Calu3 (cell line): ENCODE measurements around the gene LTBP2. TPM values are rescaled to one million over a fixed set of nuclear protein-coding genes. Genes with fewer than 3 reads are reported as not detected.
A peak's percentile ranks its signal among the peaks of the same experiment; 100 is the strongest.

Source experiments
- Bru-seq: library from RNA; stranded (reverse); fragments of 400-500 nt; gene quantifications from one replicate; lab custom pipeline; 2021; lab: Mats Ljungman, UMichigan
- BruChase-seq, 2 experiments: library from RNA; stranded (reverse); fragments of 400-500 nt; gene quantifications; one replicate each; lab custom pipeline; 2021; lab: Mats Ljungman, UMichigan
- BruUV-seq: library from RNA; stranded (reverse); fragments of 400-500 nt; replicated peaks from 2 replicates; lab custom pipeline; 2021; lab: Mats Ljungman, UMichigan
- CTCF ChIA-PET: fragments of 300-600 bp; sonication (Branson Sonifier 250); formaldehyde crosslinking; loops from one replicate; lab custom pipeline; 2022; ENCODE audit warnings: antibody characterized with exemption; lab: Charles Lee
- DNase-seq: peaks from one replicate; pipeline ENCODE4 v3.0.0; 2022
- H3K27ac Mint-ChIP-seq: one replicate; pipeline ENCODE4 v1.8.0; 2022; ENCODE audit warnings: mixed read lengths; ENCODE audit not compliant: unreplicated experiment
- H3K27me3 Mint-ChIP-seq: one replicate; pipeline ENCODE4 v1.8.0; 2022; ENCODE audit warnings: mixed read lengths; ENCODE audit not compliant: unreplicated experiment
- H3K36me3 Mint-ChIP-seq: one replicate; pipeline ENCODE4 v1.8.0; 2022; ENCODE audit warnings: mild to moderate bottlenecking, moderate library complexity, mixed read lengths; ENCODE audit not compliant: insufficient read depth, unreplicated experiment
- H3K4me1 Mint-ChIP-seq: one replicate; pipeline ENCODE4 v1.8.0; 2022; ENCODE audit warnings: mild to moderate bottlenecking, low read depth, mixed read lengths; ENCODE audit not compliant: unreplicated experiment
- H3K4me3 Mint-ChIP-seq: one replicate; pipeline ENCODE4 v1.8.0; 2022; ENCODE audit warnings: mild to moderate bottlenecking, low read depth, moderate library complexity, mixed read lengths; ENCODE audit not compliant: unreplicated experiment
- H3K9me3 Mint-ChIP-seq: one replicate; pipeline ENCODE4 v1.8.0; 2022; ENCODE audit warnings: low read depth, mixed read lengths; ENCODE audit not compliant: unreplicated experiment
- CTCF ChIP-seq: fragments of 200-600 bp; IDR thresholded peaks from one replicate; pipeline ENCODE4 v1.8.0; 2022; ENCODE audit warnings: antibody characterized with exemption; ENCODE audit not compliant: unreplicated experiment
- intact Hi-C: fragments of 100-400 bp; cut with micrococcal nuclease; formaldehyde crosslinking; loops from one replicate; pipeline ENCODE4 v1.10.0; 2022; ENCODE audit not compliant: unreplicated experiment
- long read RNA-seq: library from polyadenylated mRNA; stranded (forward); transcript quantifications from one replicate; pipeline ENCODE4 v2.0.0, GENCODE V29; 2022
- total RNA-seq: library from RNA; stranded (reverse); gene quantifications from 2 replicates; pipeline ENCODE4 v1.2.3, GENCODE V29; 2022

Gene LTBP2
- 1.3 and 4.3 TPM in 2 replicates for total RNA-seq
- percentile 23 among the genes with signal in this experiment for Bru-seq, nascent RNA
- percentile 28 among the genes with signal in this experiment for BruChase-seq, experiment 1, labeled RNA remaining after a 6-hour chase
- BruChase-seq, experiment 2, labeled RNA remaining after a 2-hour chase = percentile 38 among the genes with signal in this experiment
- long read RNA-seq = 0 reads

- H3K27me3 Mint-ChIP-seq = no peaks in the 10 kb centered on the region
- intact Hi-C loops = loop anchor here (10.0 kb wide), 1 partner anchor 103 kb away; the partner anchor contains the start of genes AREL1 and FCF1
- peak within 1 kb of the TSS; percentile 44 for H3K27ac Mint-ChIP-seq
- H3K9me3 Mint-ChIP-seq = no peaks in the 10 kb centered on the region
- H3K4me3 Mint-ChIP-seq = peak within 1 kb of the TSS; percentile 74
- CTCF ChIA-PET = interaction anchor here (0.5 to 1.3 kb wide), 2 partner anchors 9 to 204 kb away, joined by 4 to 7 read pairs; no protein-coding TSS in a partner anchor
- H3K4me1 Mint-ChIP-seq = peaks cover 46% of the 10 kb centered on the region
- no peak for TF ChIP-seq CTCF
- DNase-seq = peak; percentile 14
- peaks cover 20% of the 10 kb centered on the region for H3K36me3 Mint-ChIP-seq
- BruUV-seq = no TSS peak
These were observed at the start of gene LTBP2 for GRCh38 chr14:74611650-74612349. Gene LTBP2, minus strand, starts transcription at chr14:74612237. Its CDS starts 293 bp downstream, at chr14:74611944.

GRCh38 chr14:74660863-74661262 is 48.8 kb upstream of the LTBP2 start:
- TF ChIP-seq CTCF = no peak
- CTCF ChIA-PET = interaction anchor here (0.6 kb wide), 1 partner anchor 187 kb away, joined by 3 read pairs; no protein-coding TSS in a partner anchor

GRCh38 chr14:74660167-74660566 is 48.1 kb upstream of the LTBP2 start:
- Mint-ChIP-seq H3K9me3 (no peaks in the 10 kb centered on the region), H3K36me3 (peaks cover 19% of the 10 kb centered on the region), H3K27ac (no peak overlapping the region), H3K4me3 (no peak overlapping the region), H3K4me1 (no peaks in the 10 kb centered on the region), H3K27me3 (no peaks in the 10 kb centered on the region)
- BruUV-seq = no TSS peak
- TF ChIP-seq CTCF = no peak
- intact Hi-C loops = no loop called here
- no peak for DNase-seq
- CTCF ChIA-PET = interaction anchor here (0.6 kb wide), 1 partner anchor 188 kb away, joined by 3 read pairs; no protein-coding TSS in a partner anchor

More at GRCh38 chr14:74660863-74661262, 48.8 kb upstream of the LTBP2 start:
- peaks cover 26% of the 10 kb centered on the region for H3K36me3 Mint-ChIP-seq
- no peaks in the 10 kb centered on the region for H3K4me1 Mint-ChIP-seq
- no peaks in the 10 kb centered on the region for H3K27me3 Mint-ChIP-seq
- no TSS peak for BruUV-seq
- intact Hi-C loops = no loop called here
- H3K27ac Mint-ChIP-seq = no peak overlapping the region
- no peak overlapping the region for H3K4me3 Mint-ChIP-seq
- DNase-seq = no peak
- H3K9me3 Mint-ChIP-seq = no peaks in the 10 kb centered on the region

- BruUV-seq = no TSS peak
- TF ChIP-seq CTCF = no peak
- no peaks in the 10 kb centered on the region for H3K4me1 Mint-ChIP-seq
- DNase-seq = no peak
- no peak overlapping the region for H3K4me3 Mint-ChIP-seq
- H3K27ac Mint-ChIP-seq = no peak overlapping the region
- CTCF ChIA-PET = no interaction called here
- H3K36me3 Mint-ChIP-seq = peaks cover 8% of the 10 kb centered on the region
- H3K9me3 Mint-ChIP-seq = no peaks in the 10 kb centered on the region
- H3K27me3 Mint-ChIP-seq = no peaks in the 10 kb centered on the region
- intact Hi-C loops = no loop called here
These were observed 46.6 kb upstream of the LTBP2 start for GRCh38 chr14:74658535-74659131.
